Measurements from ENCODE around the gene CMTM8.
"Not testable (repeated sequence)": the region's sequence is repeated elsewhere in the genome, so short reads cannot be mapped to it uniquely, and the experiment has no call there.

The CMTM8 gene

GRCh38 chr3:32375596-32375930 lies 137.1 kb downstream of the CMTM8 start:
- DNase-seq (ENCODE audit: low read depth in 2 of 2) = no peak

GRCh38 chr3:32376115-32376514 lies 137.6 kb downstream of the CMTM8 start:
- no peak for DNase-seq (ENCODE audit: low read depth in 2 of 2)

GRCh38 chr3:32379831-32380500 lies 141.5 kb downstream of the CMTM8 start:
- DNase-seq (ENCODE audit: low read depth in 2 of 2) = no peak

- no peak for DNase-seq (ENCODE audit: low read depth in 2 of 2)
Measured at GRCh38 chr3:32381922-32382321, 143.4 kb downstream of the CMTM8 start.

GRCh38 chr3:32383136-32383711 lies 144.7 kb downstream of the CMTM8 start:
- no peak for DNase-seq (ENCODE audit: low read depth in 2 of 2)

- DNase-seq (ENCODE audit: low read depth in 2 of 2) = no peak
Measured at GRCh38 chr3:32384938-32385337, 146.5 kb downstream of the CMTM8 start.

- DNase-seq (ENCODE audit: low read depth in 2 of 2) = no peak
Measured at GRCh38 chr3:32387512-32387911, 149.0 kb downstream of the CMTM8 start.

GRCh38 chr3:32389577-32389976 lies 151.1 kb downstream of the CMTM8 start:
- not testable (repeated sequence) for DNase-seq (ENCODE audit: low read depth in 2 of 2)

GRCh38 chr3:32391643-32392535 lies 153.4 kb downstream of the CMTM8 start, which contains the start of gene CMTM7:
Gene CMTM7, plus strand, starts transcription at chr3:32391853. Its CDS starts 54 bp downstream, at chr3:32391907.
- DNase-seq (ENCODE audit: low read depth in 2 of 2) = peak; percentile 50 to 52

- no peak for DNase-seq (ENCODE audit: low read depth in 2 of 2)
Measured at GRCh38 chr3:32392536-32393302, 154.2 kb downstream of the CMTM8 start.

- DNase-seq (ENCODE audit: low read depth in 2 of 2) = no peak
Measured at GRCh38 chr3:32395496-32395895, 157.0 kb downstream of the CMTM8 start.

GRCh38 chr3:32397941-32398340 lies 159.5 kb downstream of the CMTM8 start:
- DNase-seq (ENCODE audit: low read depth in 2 of 2) = no peak

- no peak for DNase-seq (ENCODE audit: low read depth in 2 of 2)
Measured at GRCh38 chr3:32398531-32398930, 160.1 kb downstream of the CMTM8 start.

GRCh38 chr3:32399030-32399620 lies 160.6 kb downstream of the CMTM8 start:
- no peak for DNase-seq (ENCODE audit: low read depth in 2 of 2)

GRCh38 chr3:32401126-32401525 lies 162.6 kb downstream of the CMTM8 start:
- DNase-seq (ENCODE audit: low read depth in 2 of 2) = no peak

GRCh38 chr3:32401556-32402081 lies 163.1 kb downstream of the CMTM8 start:
- peak; percentile 34 to 48 for DNase-seq (ENCODE audit: low read depth in 2 of 2)

- no peak for DNase-seq (ENCODE audit: low read depth in 2 of 2)
Measured at GRCh38 chr3:32403663-32404062, 165.2 kb downstream of the CMTM8 start.

- no peak for DNase-seq (ENCODE audit: low read depth in 2 of 2)
Measured at GRCh38 chr3:32404714-32405113, 166.2 kb downstream of the CMTM8 start.

- no peak for DNase-seq (ENCODE audit: low read depth in 2 of 2)
Measured at GRCh38 chr3:32405155-32405554, 166.7 kb downstream of the CMTM8 start.

- DNase-seq (ENCODE audit: low read depth in 2 of 2) = no peak
Measured at GRCh38 chr3:32405711-32406323, 167.3 kb downstream of the CMTM8 start.
